ENCODE measurements around the gene LYAR. TPM values are rescaled to one million over a fixed set of nuclear protein-coding genes. Genes with fewer than 3 reads are reported as not detected.
A peak's percentile ranks its signal among the peaks of the same experiment; 100 is the strongest.

The LYAR gene
- total and polyA plus RNA-seq, 8 donors, result 9.7 to 23.7 (median 21.5) TPM

GRCh38 chr4:4281787-4282186 is 8.2 kb downstream of the LYAR start:
- Histone ChIP-seq H3K27ac (no peak overlapping the region), H3K4me1 (peaks cover 0 to 4% of the 10 kb centered on the region in 2 donors), H3K4me3 (no peak overlapping the region), H3K9me3 (no peaks in the 10 kb centered on the region), H3K27me3 (no peaks in the 10 kb centered on the region), H3K36me3 (peaks cover 0 to 97% of the 10 kb centered on the region in 2 donors)
- intact Hi-C loops (cut with DNase I), result no loop called here
- ATAC-seq (no peak), DNase-seq (no peak)
- TF ChIP-seq, protein P1, sequence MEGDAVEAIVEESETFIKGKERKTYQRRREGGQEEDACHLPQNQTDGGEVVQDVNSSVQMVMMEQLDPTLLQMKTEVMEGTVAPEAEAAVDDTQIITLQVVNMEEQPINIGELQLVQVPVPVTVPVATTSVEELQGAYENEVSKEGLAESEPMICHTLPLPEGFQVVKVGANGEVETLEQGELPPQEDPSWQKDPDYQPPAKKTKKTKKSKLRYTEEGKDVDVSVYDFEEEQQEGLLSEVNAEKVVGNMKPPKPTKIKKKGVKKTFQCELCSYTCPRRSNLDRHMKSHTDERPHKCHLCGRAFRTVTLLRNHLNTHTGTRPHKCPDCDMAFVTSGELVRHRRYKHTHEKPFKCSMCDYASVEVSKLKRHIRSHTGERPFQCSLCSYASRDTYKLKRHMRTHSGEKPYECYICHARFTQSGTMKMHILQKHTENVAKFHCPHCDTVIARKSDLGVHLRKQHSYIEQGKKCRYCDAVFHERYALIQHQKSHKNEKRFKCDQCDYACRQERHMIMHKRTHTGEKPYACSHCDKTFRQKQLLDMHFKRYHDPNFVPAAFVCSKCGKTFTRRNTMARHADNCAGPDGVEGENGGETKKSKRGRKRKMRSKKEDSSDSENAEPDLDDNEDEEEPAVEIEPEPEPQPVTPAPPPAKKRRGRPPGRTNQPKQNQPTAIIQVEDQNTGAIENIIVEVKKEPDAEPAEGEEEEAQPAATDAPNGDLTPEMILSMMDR (IDR thresholded peaks at IDR 0.05), result no peak

DNA sequence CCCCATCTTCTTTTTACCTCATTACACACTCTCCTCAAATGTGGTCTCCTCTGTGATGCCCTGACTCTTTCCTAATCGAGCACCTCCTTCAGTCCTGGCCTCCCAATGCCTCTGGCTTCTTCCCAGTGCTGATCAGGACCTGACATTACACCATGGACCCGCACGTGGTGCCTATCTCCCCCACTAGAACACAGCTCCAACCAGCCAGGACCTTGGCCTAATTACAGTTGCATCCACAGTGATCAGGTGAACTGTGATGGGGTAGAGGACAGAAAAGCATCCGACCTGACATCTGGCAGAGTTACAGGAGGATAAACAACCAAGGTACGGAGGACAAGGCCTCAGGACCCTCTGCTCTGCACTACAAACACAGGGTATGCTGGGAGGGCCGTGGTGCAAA is 12.4 kb downstream of the LYAR start:
- intact Hi-C loops (cut with DNase I), result no loop called here
- ATAC-seq, result no peak
- Histone ChIP-seq H3K4me1 (no peaks in the 10 kb centered on the region), H3K36me3 (peaks cover 0 to 100% of the 10 kb centered on the region in 2 donors), H3K27me3 (no peaks in the 10 kb centered on the region), H3K4me3 (no peak overlapping the region), H3K9me3 (no peaks in the 10 kb centered on the region), H3K27ac (no peak overlapping the region)
- TF ChIP-seq, protein P1 (IDR thresholded peaks at IDR 0.05), result no peak
- DNase-seq, result no peak

- Histone ChIP-seq H3K4me1 (peaks cover 0 to 3% of the 10 kb centered on the region in 2 donors), H3K36me3 (peaks cover 0 to 92% of the 10 kb centered on the region in 2 donors), H3K27me3 (no peaks in the 10 kb centered on the region), H3K4me3 (no peak overlapping the region), H3K27ac (no peak overlapping the region), H3K9me3 (no peaks in the 10 kb centered on the region)
- ATAC-seq (no peak), DNase-seq (no peak)
- intact Hi-C loops (cut with DNase I), result no loop called here
- TF ChIP-seq, protein P1 (IDR thresholded peaks at IDR 0.05), result no peak
Measured at GRCh38 chr4:4274226-4274625, 15.7 kb downstream of the LYAR start.

DNA sequence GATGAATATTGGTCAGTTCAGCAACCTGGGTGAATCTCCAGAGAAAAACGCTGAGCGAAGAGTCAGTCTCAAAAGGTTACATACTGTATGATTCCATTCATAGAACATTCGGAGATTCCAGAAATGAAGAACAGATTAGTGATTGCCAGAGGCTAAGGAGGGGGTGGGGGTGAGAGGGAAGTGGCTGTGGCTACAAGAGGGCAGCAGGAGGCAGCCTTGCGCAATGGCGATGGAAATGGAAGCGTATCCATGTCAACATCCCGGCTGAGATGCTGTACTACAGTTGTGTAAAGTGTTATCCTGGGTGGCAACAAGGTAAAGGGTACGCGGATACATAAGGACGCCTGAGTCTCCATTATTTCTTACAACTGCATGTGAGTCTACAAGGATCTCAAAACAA is 18.0 kb downstream of the LYAR start:
- Histone ChIP-seq H3K9me3 (no peaks in the 10 kb centered on the region), H3K36me3 (peaks cover 0 to 77% of the 10 kb centered on the region in 2 donors), H3K4me1 (peaks cover 0 to 6% of the 10 kb centered on the region in 2 donors), H3K4me3 (no peak overlapping the region), H3K27me3 (no peaks in the 10 kb centered on the region), H3K27ac (no peak overlapping the region)
- DNase-seq (peak in 1 of 4 donors; percentile 61), ATAC-seq (peak; percentile 24)
- TF ChIP-seq, protein P1 (IDR thresholded peaks at IDR 0.05), result no peak
- intact Hi-C loops (cut with DNase I), result no loop called here

DNA sequence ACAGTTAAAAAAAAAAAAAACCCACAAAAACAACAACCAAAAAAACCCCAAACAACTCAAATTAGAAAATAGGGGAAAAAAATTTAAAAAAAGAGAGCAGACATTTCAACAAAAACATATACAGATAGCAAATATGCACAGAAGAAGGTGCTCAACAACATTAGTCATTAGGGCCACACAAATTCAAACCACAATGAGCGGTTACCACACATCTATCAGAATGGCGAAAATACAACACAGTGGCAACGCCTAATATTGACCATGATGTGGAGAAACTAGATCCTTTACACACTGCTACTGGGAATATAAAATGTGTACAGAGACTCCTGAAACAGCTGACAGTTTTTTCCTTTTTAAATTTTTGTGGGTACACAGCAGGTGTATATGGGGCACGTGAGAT is 19.4 kb downstream of the LYAR start:
- TF ChIP-seq, protein P1 (IDR thresholded peaks at IDR 0.05), result no peak
- Histone ChIP-seq H3K36me3 (peaks cover 0 to 65% of the 10 kb centered on the region in 2 donors), H3K4me3 (no peak overlapping the region), H3K9me3 (no peaks in the 10 kb centered on the region), H3K27me3 (no peaks in the 10 kb centered on the region), H3K27ac (peak overlapping the region in 1 of 2 donors; percentile 80), H3K4me1 (peaks cover 0 to 6% of the 10 kb centered on the region in 2 donors)
- ATAC-seq, result no peak
- intact Hi-C loops (cut with DNase I), result no loop called here
- no peak for DNase-seq

Data from left lung (tissue), 10 donors.